ENCODE data around the gene CAPN8.
"Not testable (repeated sequence)": the region's sequence is repeated elsewhere in the genome, so short reads cannot be mapped to it uniquely, and the experiment has no call there.

Gene CAPN8

GRCh38 chr1:223525957-223526356 is 139.5 kb downstream of the CAPN8 start:
- DNase-seq (ENCODE audit: low read depth): no peak

DNA sequence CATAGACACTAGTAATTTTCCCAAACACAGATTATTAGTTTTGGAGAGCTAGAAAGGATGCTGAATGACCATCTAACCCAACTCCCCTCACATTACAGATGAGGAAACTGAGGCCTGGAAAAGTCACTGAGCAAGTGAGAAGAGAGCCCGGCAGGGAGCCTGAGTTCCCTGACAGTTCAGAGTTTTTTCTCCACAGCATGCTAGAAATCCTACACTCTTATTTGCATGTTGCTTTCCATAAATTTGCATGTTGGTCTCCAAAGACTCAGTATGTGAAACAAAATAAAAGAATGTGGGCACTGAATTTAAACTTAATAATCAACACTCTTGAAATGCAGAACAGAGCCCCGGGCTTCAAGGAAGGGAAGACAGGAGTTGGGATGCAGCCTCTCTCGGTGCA is 140.0 kb downstream of the CAPN8 start:
- DNase-seq (ENCODE audit: low read depth): no peak

DNA sequence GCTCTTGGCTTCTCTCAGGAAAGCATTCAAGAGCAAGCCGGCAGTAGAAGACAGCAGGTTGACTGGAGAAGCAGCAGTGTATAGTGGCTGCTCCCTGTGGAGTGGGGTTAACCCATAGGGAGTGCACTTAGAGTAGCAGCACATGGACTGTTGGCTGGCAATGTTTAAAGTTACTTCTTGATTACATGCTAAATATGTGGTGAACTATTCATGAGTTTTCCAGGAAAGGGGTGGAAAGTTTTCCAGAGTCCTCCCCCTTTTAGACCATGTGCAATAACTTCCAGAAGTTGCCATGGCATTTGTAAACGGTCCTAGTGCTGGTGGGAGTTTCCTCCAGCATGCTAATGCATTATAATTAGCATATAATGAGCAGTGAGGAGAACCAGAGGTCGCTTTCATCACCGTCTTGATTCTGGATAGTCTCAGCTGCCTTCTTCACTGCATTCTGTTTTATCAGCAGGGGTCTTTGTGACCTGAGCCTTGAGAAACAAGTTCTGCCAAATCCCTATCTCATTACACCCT is 140.5 kb downstream of the CAPN8 start:
- no peak for DNase-seq (ENCODE audit: low read depth)

DNA sequence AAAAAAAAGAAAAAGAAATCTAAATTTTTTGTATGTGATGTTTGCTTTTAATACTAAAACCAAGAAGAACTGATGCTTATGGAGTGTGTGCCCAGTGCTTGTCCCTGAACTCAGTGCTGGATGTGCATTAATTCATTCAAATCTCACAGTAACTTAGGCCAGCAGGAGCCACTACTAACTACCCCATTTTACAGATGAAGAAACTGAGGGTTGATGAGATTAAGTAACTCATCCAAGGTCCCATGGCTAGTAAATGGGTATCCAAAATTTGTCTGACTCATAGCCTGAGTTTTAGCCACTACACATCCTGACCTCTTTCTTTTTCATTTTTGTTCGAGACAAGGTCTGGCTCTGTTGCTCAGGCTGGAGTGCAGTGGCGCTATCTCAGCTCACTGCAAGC is 144.4 kb downstream of the CAPN8 start:
- no peak for DNase-seq (ENCODE audit: low read depth)

DNA sequence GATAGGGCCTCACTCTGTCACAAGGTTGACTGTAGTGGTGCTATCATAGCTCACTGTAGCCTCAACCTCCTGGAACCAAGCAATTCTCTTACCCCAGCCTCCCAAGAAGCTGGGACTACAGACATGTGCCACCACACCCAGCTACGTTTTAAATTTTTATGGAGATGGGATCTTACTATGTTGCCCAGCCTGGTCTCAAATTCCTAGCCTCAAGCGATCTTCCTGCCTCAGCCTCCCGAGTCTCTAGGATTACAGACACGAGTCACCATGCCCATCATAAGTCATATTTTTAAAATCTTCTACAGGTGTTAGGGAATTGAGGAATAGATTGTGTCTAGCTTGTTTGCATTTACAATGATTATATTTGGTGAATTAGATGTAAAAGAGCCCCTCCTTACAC is 145.3 kb downstream of the CAPN8 start:
- no peak for DNase-seq (ENCODE audit: low read depth)

- DNase-seq (ENCODE audit: low read depth): no peak
Observed at GRCh38 chr1:223519116-223519515, 146.4 kb downstream of the CAPN8 start.

DNA sequence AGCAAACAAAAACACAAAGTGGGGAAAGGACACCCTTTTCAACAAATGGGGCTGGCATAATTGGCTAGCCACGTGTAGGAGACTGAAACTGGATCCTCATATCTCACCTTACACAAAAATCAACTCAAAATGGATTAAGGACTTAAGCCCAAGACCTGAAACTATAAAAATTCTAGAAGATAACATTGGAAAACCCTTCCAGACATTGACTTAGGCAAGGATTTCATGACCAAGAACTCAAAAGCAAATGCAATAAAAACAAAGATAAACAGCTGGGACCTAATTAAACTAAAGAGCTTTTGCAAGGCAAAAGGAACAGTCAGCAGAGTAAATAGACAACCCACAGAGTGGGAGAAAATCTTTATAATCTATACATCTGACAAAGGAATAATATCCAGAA is 146.9 kb downstream of the CAPN8 start:
- DNase-seq (ENCODE audit: low read depth): not testable (repeated sequence)

DNA sequence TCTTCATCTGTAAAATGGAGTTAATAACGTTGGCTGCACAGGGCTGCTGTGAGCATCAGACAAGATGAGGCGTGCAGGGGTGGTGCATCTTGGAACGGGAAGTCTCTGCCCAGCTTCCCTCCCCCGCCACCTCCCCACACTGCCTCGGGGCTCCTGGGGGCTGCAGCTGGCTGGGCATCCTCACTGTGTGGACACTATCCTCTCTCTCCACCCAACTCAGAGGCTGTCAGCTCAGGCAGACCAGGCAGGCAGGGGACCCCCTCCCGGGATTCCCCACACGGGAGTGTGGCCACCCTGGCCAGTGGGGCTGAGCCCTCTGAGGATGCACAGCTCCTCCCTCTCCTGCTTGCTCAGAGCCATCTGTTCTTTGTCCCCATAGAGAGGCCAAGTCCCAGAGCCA is 149.6 kb downstream of the CAPN8 start:
- no peak for DNase-seq (ENCODE audit: low read depth)

- DNase-seq (ENCODE audit: low read depth): no peak
Observed at GRCh38 chr1:223515421-223515820, 150.1 kb downstream of the CAPN8 start.

DNA sequence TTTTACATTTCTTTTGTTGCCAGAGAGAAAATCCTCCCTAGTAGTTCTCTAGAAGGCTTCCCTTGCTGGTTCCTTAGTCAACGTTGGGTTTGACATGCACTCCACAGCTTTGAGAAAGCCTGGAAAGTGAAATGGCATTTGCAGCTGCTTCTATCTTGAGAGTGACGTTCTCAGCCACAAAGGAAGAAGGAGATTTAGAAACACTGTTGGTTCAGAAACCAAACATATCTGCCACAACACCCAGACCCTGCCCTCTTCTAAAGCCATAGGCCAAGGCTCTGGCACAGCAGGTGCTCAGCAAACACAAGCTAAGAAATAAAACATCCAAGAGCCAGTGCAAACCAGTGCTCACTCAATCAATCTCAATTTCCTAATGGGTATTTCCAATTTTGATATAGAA is 150.9 kb downstream of the CAPN8 start:
- DNase-seq (ENCODE audit: low read depth): no peak

DNA sequence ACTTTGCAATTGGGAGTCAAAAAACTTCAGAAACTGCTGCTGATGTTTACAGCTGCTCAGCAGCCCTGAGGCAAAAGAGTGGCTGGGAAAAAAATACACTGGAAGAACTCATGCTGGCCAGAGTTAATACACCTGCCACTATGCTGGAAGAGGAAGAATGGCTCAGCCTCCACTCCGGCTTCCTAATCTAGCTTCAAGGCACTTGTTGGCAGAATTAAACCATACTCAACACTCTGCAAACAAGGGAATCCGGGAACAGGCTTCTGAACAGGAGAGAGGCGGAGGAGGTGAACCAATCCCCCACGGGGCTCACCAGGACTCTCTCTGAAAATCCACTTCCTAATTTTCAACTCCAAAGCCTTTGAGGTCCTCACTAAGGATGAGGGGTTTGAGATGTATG is 152.2 kb downstream of the CAPN8 start:
- no peak for DNase-seq (ENCODE audit: low read depth)

DNA sequence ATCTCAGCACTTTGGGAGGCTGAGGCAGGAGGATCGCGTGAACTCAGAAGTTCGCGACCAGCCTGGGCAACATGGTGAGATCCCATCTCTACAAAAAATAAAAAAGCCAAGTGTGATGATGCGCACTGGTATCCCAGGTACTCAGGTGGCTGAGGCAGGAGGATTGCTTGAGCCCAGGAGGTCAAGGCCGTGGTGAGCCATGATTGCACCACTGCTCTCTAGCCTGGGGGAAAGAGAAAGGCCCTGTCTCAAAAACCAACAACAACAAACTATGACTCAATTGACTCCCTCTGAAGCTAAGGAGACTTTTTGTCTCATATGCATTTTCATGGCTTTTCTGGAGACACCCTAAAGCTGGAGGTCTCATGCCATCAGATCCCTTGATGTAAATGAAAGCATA is 153.4 kb downstream of the CAPN8 start:
- no peak for DNase-seq (ENCODE audit: low read depth)

GRCh38 chr1:223508796-223509195 is 156.7 kb downstream of the CAPN8 start:
- DNase-seq (ENCODE audit: low read depth): no peak

- no peak for DNase-seq (ENCODE audit: low read depth)
Observed at GRCh38 chr1:223504741-223505140, 160.8 kb downstream of the CAPN8 start.

GRCh38 chr1:223503348-223503747 is 162.2 kb downstream of the CAPN8 start:
- DNase-seq (ENCODE audit: low read depth): no peak

DNA sequence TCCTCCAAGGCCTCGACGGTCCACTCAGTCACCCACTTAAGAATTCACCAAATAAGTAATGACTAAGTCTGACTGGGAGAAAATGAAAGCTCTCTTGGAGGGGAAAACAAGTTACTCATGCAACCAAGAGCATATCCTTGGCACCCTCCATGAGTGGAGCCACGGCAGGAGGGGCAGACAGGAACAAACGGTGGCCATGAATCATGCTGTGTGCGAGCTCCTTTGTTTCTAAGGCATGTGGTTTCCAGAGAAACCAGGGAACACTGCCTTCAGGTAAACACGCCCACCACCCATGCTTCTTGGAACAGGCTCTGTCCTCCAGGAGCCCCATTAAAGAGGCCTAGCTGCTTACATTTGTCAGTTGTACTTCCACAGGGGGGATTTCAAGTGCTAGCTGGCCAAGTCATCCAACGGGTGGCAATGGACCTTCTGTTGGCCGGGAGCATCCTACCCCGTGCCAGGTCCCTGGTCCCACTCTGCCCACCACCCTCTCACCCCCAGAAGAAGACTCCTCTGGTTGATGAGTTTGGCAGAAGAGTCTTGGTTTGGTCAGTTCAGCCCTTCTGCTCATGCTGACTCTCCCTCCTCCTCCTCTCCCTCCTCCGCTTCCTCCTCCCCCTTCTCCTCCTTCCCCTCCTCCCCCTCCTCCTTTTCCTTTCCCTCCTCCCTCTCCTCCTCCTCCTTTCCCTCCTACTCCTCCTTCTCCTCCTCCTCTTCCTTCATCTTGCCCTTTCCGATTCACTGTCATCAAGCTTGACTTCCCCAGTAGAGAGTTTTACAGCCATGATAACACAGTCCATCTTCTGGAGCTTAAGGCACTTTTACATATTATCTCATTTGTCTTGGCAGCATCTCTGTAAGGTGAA is 164.7 kb downstream of the CAPN8 start:
- no peak for DNase-seq (ENCODE audit: low read depth)

DNA sequence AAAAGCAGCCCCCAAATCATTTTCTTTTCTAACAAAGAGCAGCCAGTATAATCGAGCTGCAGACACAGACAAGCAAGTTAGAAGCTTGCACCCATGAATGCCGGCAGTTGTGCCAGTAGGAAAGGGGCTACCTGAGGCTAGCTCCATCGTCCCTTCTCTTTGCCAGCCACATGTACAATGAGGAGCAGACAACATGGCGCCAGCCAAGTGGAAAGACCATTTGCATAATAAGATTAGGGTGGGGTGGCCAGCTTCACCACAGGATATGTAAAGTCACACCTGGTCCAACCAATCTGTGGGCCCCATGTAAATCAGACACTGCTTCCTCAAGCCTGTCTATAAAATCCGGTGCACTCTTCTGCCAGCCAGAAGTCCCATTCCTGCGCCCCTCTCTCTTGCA is 168.6 kb downstream of the CAPN8 start:
- DNase-seq (ENCODE audit: low read depth): no peak

DNA sequence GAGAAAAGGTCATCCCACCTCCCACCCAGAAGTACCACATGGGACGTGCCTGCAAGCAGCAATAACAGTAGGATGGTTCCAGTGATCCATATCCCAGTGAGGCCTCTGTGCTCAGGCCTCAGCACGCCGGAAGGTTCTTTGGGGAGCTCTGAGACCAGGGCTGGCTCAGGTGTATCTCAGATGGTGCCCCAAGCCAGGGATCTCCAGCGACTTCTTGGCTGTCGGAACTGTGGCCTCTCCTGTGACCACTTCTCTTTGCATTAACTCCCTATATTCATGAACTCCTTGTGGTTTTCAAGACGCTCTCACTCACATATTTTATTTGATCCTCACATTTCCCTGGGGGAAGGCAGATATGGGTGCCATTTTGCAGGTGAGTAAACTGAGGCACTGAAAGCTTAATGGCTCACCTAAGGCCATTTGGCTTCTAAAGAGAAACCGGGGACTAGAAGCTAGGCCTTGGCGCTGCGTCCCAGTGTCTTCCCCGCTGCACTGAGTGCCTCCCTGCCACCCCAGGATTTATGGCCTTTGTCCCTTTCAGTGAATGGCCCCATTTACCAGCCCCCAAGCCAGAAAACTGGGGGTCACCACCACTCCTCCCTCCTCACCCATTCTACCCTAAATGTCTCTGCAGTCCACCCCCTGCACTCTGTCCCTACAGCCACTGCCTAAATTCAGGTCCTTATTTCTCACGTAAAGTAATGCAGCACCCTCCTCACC is 170.4 kb downstream of the CAPN8 start:
- no peak for DNase-seq (ENCODE audit: low read depth)

DNA sequence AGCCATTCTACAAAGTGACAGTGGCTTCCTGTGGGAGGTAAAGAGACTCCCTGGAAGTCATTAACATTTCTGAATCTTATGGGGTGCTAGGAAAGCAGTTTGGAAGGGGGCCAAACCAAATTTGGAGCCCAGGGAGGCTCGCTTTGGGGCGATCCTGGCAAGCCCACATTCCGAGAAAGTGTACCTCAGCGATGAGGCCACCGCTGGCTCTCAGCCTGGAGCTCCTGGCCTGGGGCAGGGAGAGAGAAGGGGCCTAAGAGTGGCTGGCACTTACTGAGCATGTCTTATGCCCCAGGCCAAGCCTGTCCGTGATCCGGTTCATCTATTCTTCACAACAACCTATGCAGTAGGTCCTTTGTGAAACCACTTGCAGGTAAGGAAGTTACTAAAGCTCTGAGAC is 173.5 kb downstream of the CAPN8 start:
- no peak for DNase-seq (ENCODE audit: low read depth)
